PC-9 (cell line): ENCODE measurements around the gene GOLGA3. TPM values are rescaled to one million over a fixed set of nuclear protein-coding genes. Genes with fewer than 3 reads are reported as not detected.

ENCODE experiments used
- BruUV-seq: library from RNA; stranded (reverse); fragments of 400-500 nt; replicated peaks from 2 replicates; lab custom pipeline; 2021; lab: Mats Ljungman, UMichigan
- CTCF ChIA-PET: fragments of 300-600 bp; sonication (Branson Sonifier 250); formaldehyde crosslinking; loops from one replicate; lab custom pipeline; 2022; ENCODE audit warnings: antibody characterized with exemption; lab: Charles Lee
- POLR2A ChIA-PET: fragments of 300-600 bp; sonication (Branson Sonifier 250); formaldehyde crosslinking; loops from one replicate; lab custom pipeline; 2022; ENCODE audit warnings: antibody characterized with exemption; ENCODE audit not compliant: unreplicated experiment; lab: Charles Lee
- DNase-seq, 2 experiments: peaks; one replicate each; pipeline versions ENCODE4 v3.0.0 to v3.0.0-alpha.2; 2015 to 2022; ENCODE audit warnings: mixed read lengths in 1 of 2
- H2AFZ ChIP-seq: fragments of 200-600 bp; sonication (generic); 2 replicates; pipeline ENCODE4 v1.8.1; 2017; ENCODE audit warnings: antibody characterized with exemption
- H3F3A ChIP-seq: fragments of 200-600 bp; sonication (generic); 2 replicates; pipeline ENCODE4 v1.8.1; 2017; ENCODE audit warnings: antibody characterized with exemption, mild to moderate bottlenecking, low read depth; ENCODE audit not compliant: insufficient read depth
- H3K27ac ChIP-seq: fragments of 200-600 bp; sonication (generic); 2 replicates; pipeline ENCODE4 v1.6.1; 2016; ENCODE audit warnings: mixed run types
- H3K27me3 ChIP-seq: fragments of 200-600 bp; sonication (generic); 2 replicates; pipeline ENCODE4 v1.6.1; 2016; ENCODE audit warnings: low read depth, mixed run types; ENCODE audit not compliant: insufficient read depth
- H3K36me3 ChIP-seq: fragments of 200-600 bp; sonication (generic); 2 replicates; pipeline ENCODE4 v1.6.1; 2016; ENCODE audit warnings: low read depth, mixed run types
- H3K4me1 ChIP-seq: fragments of 200-600 bp; sonication (generic); replicated peaks from 2 replicates; pipeline ENCODE4 v1.6.1; 2016; ENCODE audit warnings: mixed run types; ENCODE audit not compliant: insufficient read depth
- H3K4me2 ChIP-seq: fragments of 200-600 bp; sonication (generic); 2 replicates; pipeline ENCODE4 v1.6.1; 2017; ENCODE audit warnings: mixed run types
- H3K4me3 ChIP-seq: fragments of 200-600 bp; sonication (generic); 2 replicates; pipeline ENCODE4 v1.6.1; 2016; ENCODE audit warnings: mixed run types
- H3K79me2 ChIP-seq: fragments of 200-600 bp; sonication (generic); 2 replicates; pipeline ENCODE4 v1.6.1; 2017; ENCODE audit warnings: low read depth, mixed run types
- H3K9me2 ChIP-seq: fragments of 200-600 bp; sonication (generic); 2 replicates; pipeline ENCODE4 v1.8.1; 2017; ENCODE audit warnings: mild to moderate bottlenecking; ENCODE audit not compliant: insufficient read depth
- H3K9me3 ChIP-seq: fragments of 200-600 bp; sonication (generic); 2 replicates; pipeline ENCODE4 v1.8.1; 2016; ENCODE audit warnings: low read depth; ENCODE audit not compliant: insufficient read depth
- H4K20me1 ChIP-seq: fragments of 200-600 bp; sonication (generic); 2 replicates; pipeline ENCODE4 v1.8.1; 2017; ENCODE audit not compliant: insufficient read depth
- CTCF ChIP-seq: fragments of 200-600 bp; sonication (generic); conservative IDR thresholded peaks from 2 replicates; pipeline ENCODE4 v1.6.1; 2017; ENCODE audit warnings: mixed run types, antibody characterized with exemption, mild to moderate bottlenecking, moderate library complexity
- EZH2 ChIP-seq: fragments of 200-600 bp; sonication (generic); IDR thresholded peaks from 2 replicates; pipeline ENCODE4 v1.8.0; 2017; ENCODE audit warnings: antibody characterized with exemption, low read depth
- intact Hi-C: fragments of 100-400 bp; cut with micrococcal nuclease; formaldehyde crosslinking; loops from one replicate; pipeline ENCODE4 v1.10.0; 2022; ENCODE audit not compliant: unreplicated experiment
- total RNA-seq: library from RNA; stranded (reverse); gene quantifications from 2 replicates; pipeline ENCODE4 v1.2.3, GENCODE V29; 2021

Gene GOLGA3
- total RNA-seq, 1 experiment from 2014 or later: 69.3 TPM

DNA sequence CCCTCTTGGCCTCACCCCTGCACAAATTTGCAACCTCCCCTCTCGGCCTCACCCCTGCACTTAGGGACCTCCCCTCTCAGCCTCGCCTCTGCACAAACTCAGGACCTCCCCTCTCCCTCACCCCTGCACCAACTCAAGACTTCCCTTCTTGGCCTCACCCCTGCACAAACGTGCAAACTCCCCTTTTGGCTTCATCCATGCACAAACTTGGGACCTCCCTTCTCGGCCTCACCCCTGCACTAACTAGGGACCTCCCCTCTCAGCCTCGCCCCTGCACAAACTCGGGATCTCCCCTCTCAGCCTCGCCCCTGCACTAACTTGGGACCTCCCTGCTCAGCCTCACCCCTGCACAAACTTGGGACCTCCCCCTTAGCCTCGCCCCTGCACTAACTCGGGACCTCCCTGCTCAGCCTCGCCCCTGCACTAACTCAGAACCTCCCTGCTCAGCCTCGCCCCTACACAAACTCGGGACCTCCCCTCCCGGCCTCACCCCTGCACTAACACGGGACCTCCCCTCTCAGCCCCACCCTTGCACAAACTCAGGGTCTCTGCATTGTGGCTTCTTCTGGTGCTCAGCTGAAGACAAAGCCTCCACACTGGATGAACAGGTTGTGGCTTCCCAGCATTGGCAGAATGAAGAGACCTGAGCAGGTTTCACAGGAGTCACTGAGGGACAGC lies 11.0 kb upstream of the GOLGA3 start:
- ChIA-PET CTCF (no interaction called here), POLR2A (no interaction called here)
- Histone ChIP-seq H3K27me3 (no peaks in the 10 kb centered on the region), H3K4me1 (no peaks in the 10 kb centered on the region), H3K4me3 (no peak overlapping the region), H2AFZ (no peak overlapping the region), H3K36me3 (no peaks in the 10 kb centered on the region), H3F3A (no peaks in the 10 kb centered on the region), H3K79me2 (no peaks in the 10 kb centered on the region), H3K9me3 (no peaks in the 10 kb centered on the region), H3K9me2 (no peaks in the 10 kb centered on the region), H3K4me2 (no peak overlapping the region), H4K20me1 (no peaks in the 10 kb centered on the region), H3K27ac (no peak overlapping the region)
- DNase-seq: no peak
- no TSS peak for BruUV-seq
- intact Hi-C loops: no loop called here
- no peak for TF ChIP-seq EZH2
- TF ChIP-seq CTCF: no peak

DNA sequence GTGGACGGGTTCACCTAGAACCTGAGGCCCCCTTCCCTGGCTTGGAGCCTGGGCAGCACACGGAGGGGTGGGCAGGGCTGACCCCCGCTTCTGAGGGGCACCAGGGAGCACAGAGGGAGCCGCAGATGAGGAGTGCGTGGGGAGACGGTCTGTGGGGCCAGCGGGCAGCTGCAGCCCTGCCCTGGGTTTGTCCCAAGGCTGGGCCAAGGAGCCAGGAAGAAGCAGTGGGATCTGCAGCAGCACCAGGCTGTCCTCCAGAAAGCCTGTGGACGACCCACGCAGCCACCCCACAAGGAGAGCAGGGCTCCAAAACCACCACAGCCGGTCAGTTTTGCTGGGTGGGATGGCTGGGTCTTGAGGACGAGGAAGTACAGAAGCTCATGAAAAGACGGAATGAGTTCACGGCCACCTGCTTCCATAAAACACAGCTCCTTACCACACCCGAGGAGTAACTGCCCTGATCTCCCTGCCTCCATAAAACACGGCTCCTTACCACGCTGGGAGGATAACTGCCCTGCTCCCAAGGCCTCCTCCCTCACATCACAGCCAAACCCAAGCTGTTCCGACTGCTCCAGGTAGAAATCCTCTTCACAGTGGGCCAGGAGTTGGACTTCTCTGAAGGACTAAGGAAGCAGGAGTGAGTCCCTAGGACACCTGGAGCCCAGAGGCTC lies 9.9 kb upstream of the GOLGA3 start:
- Histone ChIP-seq H3K9me3 (no peaks in the 10 kb centered on the region), H3K27me3 (no peaks in the 10 kb centered on the region), H3K4me1 (no peaks in the 10 kb centered on the region), H4K20me1 (no peaks in the 10 kb centered on the region), H3F3A (no peaks in the 10 kb centered on the region), H3K36me3 (no peaks in the 10 kb centered on the region), H3K4me2 (no peak overlapping the region), H3K9me2 (no peaks in the 10 kb centered on the region), H3K4me3 (no peak overlapping the region), H3K79me2 (no peaks in the 10 kb centered on the region), H2AFZ (no peak overlapping the region), H3K27ac (no peak overlapping the region)
- intact Hi-C loops: no loop called here
- ChIA-PET POLR2A (no interaction called here), CTCF (no interaction called here)
- no peak for TF ChIP-seq EZH2
- no peak for TF ChIP-seq CTCF
- DNase-seq: no peak
- BruUV-seq: no TSS peak

DNA sequence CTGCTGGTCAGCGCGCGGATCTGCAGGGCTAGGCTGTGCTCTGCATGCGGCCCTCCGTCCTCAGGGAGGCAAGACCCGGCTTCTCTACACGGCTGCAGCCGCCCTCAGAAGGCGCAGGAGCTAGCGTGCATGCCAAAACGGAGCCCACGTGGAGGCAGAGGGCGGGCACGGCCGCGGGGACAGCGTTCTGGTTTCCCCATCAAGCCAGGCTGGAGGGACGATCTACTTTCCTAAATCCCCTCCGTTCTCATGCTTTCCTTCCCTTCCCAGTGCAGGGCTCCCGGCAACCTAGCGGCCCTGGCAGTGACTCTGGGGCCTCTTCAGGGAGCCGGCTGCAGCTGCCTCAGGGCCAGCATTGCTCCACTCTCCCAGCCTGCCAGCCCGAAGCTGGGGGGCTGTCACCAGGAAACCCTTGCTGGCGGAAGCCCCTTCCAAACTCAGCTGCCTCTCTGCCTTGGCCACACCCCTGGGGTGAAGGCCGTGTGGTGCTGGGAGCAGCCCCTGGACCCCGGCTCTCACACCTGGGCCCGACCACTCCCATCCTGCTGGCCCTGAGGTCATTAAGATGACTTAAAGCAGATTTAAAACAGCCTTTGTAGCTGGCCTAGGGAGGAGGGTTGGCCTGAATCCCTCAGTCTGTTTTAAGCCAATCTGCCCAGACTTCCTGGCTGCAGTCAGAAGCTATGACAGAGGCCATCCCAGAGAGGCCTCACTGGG lies 9.2 kb upstream of the GOLGA3 start:
- no TSS peak for BruUV-seq
- ChIA-PET CTCF (no interaction called here), POLR2A (no interaction called here)
- Histone ChIP-seq H2AFZ (no peak overlapping the region), H3F3A (no peaks in the 10 kb centered on the region), H3K4me2 (no peak overlapping the region), H4K20me1 (no peaks in the 10 kb centered on the region), H3K9me2 (no peaks in the 10 kb centered on the region), H3K4me1 (no peaks in the 10 kb centered on the region), H3K27ac (no peak overlapping the region), H3K27me3 (no peaks in the 10 kb centered on the region), H3K4me3 (no peak overlapping the region), H3K9me3 (no peaks in the 10 kb centered on the region), H3K79me2 (no peaks in the 10 kb centered on the region), H3K36me3 (no peaks in the 10 kb centered on the region)
- no peak for DNase-seq
- intact Hi-C loops: no loop called here
- no peak for TF ChIP-seq CTCF
- no peak for TF ChIP-seq EZH2
